Measurements from ENCODE around the gene MTRF1L. TPM values are rescaled to one million over a fixed set of nuclear protein-coding genes. Genes with fewer than 3 reads are reported as not detected.
"Not testable (repeated sequence)": the region's sequence is repeated elsewhere in the genome, so short reads cannot be mapped to it uniquely, and the experiment has no call there.

The MTRF1L gene
- total RNA-seq, 2 donors from 2014 or later: 17.3 to 18.7 TPM

- no peaks in the 10 kb centered on the region for H3K9me3 ChIP-seq (ENCODE audit: control insufficient read depth, low read length)
- H3K27me3 Mint-ChIP-seq (ENCODE audit: insufficient read depth): no peaks in the 10 kb centered on the region
- no peak overlapping the region for H3K9ac ChIP-seq (ENCODE audit: extremely low read depth, low read length, poor library complexity, severe bottlenecking)
- H3K4me3 Mint-ChIP-seq: peak overlapping the region; percentile 95
- H3K36me3 ChIP-seq (ENCODE audit: control insufficient read depth, insufficient read depth, low read length): peaks cover 43% of the 10 kb centered on the region
- H3K27ac Mint-ChIP-seq: no peak overlapping the region
- peaks cover 19% of the 10 kb centered on the region for H3K36me3 Mint-ChIP-seq (ENCODE audit: low read depth)
- no peak for TF ChIP-seq CTCF (conservative IDR thresholded peaks at IDR 0.05)
- DNase-seq: no peak
- peak overlapping the region; percentile 92 for H3K4me3 ChIP-seq (ENCODE audit: low read length)
- no peaks in the 10 kb centered on the region for H3K27me3 ChIP-seq (ENCODE audit: control insufficient read depth, insufficient read depth, low read length, poor library complexity, severe bottlenecking)
- H3K27ac ChIP-seq (ENCODE audit: low read depth, low read length): no peak overlapping the region
- H3K4me1 ChIP-seq (ENCODE audit: control insufficient read depth, insufficient read depth, low read length): no peaks in the 10 kb centered on the region
- H3K9me3 Mint-ChIP-seq: no peaks in the 10 kb centered on the region
- H3K4me1 Mint-ChIP-seq: peaks cover 27% of the 10 kb centered on the region
These were observed 2.3 kb downstream of the MTRF1L start for GRCh38 chr6:153000243-153000642.

- H3K9ac ChIP-seq (ENCODE audit: extremely low read depth, low read length, poor library complexity, severe bottlenecking); H3K9me3 ChIP-seq (ENCODE audit: control insufficient read depth, low read length); H3K9me3 Mint-ChIP-seq; H3K4me3 Mint-ChIP-seq; DNase-seq; H3K4me1 ChIP-seq (ENCODE audit: control insufficient read depth, insufficient read depth, low read length); H3K27me3 Mint-ChIP-seq (ENCODE audit: insufficient read depth); H3K27ac Mint-ChIP-seq; H3K27me3 ChIP-seq (ENCODE audit: control insufficient read depth, insufficient read depth, low read length, poor library complexity, severe bottlenecking); H3K27ac ChIP-seq (ENCODE audit: low read depth, low read length): not testable (repeated sequence)
- H3K36me3 Mint-ChIP-seq (ENCODE audit: low read depth): peaks cover 22% of the 10 kb centered on the region
- Histone ChIP-seq H3K36me3 (ENCODE audit: control insufficient read depth, insufficient read depth, low read length) (peaks cover 49% of the 10 kb centered on the region), H3K4me3 (ENCODE audit: low read length) (peak overlapping the region; percentile 63)
- WGBS, 2 experiments (ENCODE audit: insufficient coverage in 1 of 2, insufficient read length in 1 of 2): 86 to 100% methylated on average over 1 to 2 of the region's 2 CpGs
- H3K4me1 Mint-ChIP-seq: peaks cover 27% of the 10 kb centered on the region
These were observed 3.0 kb downstream of the MTRF1L start for GRCh38 chr6:152999538-152999937.

- no peak for TF ChIP-seq CTCF (conservative IDR thresholded peaks at IDR 0.05)
- DNase-seq: no peak
- H3K27me3 ChIP-seq (ENCODE audit: control insufficient read depth, insufficient read depth, low read length, poor library complexity, severe bottlenecking): no peaks in the 10 kb centered on the region
- no peaks in the 10 kb centered on the region for H3K4me1 ChIP-seq (ENCODE audit: control insufficient read depth, insufficient read depth, low read length)
- no peaks in the 10 kb centered on the region for H3K9me3 ChIP-seq (ENCODE audit: control insufficient read depth, low read length)
- H3K36me3 ChIP-seq (ENCODE audit: control insufficient read depth, insufficient read depth, low read length): peaks cover 80% of the 10 kb centered on the region
- H3K4me3 ChIP-seq (ENCODE audit: low read length): no peak overlapping the region
- no peak overlapping the region for H3K4me3 Mint-ChIP-seq
- no peak overlapping the region for H3K27ac ChIP-seq (ENCODE audit: low read depth, low read length)
- peaks cover 7% of the 10 kb centered on the region for H3K4me1 Mint-ChIP-seq
- no peaks in the 10 kb centered on the region for H3K27me3 Mint-ChIP-seq (ENCODE audit: insufficient read depth)
- H3K9me3 Mint-ChIP-seq: no peaks in the 10 kb centered on the region
- peaks cover 49% of the 10 kb centered on the region for H3K36me3 Mint-ChIP-seq (ENCODE audit: low read depth)
- H3K9ac ChIP-seq (ENCODE audit: extremely low read depth, low read length, poor library complexity, severe bottlenecking): no peak overlapping the region
- no peak overlapping the region for H3K27ac Mint-ChIP-seq
These were observed 8.7 kb downstream of the MTRF1L start for GRCh38 chr6:152993847-152994246.

GRCh38 chr6:152993431-152993830 lies 9.1 kb downstream of the MTRF1L start:
- Histone ChIP-seq H3K9me3 (ENCODE audit: control insufficient read depth, low read length) (no peaks in the 10 kb centered on the region), H3K4me1 (ENCODE audit: control insufficient read depth, insufficient read depth, low read length) (no peaks in the 10 kb centered on the region), H3K4me3 (ENCODE audit: low read length) (no peak overlapping the region), H3K36me3 (ENCODE audit: control insufficient read depth, insufficient read depth, low read length) (peaks cover 78% of the 10 kb centered on the region), H3K9ac (ENCODE audit: extremely low read depth, low read length, poor library complexity, severe bottlenecking) (no peak overlapping the region), H3K27ac (ENCODE audit: low read depth, low read length) (no peak overlapping the region), H3K27me3 (ENCODE audit: control insufficient read depth, insufficient read depth, low read length, poor library complexity, severe bottlenecking) (no peaks in the 10 kb centered on the region)
- no peak overlapping the region for H3K4me3 Mint-ChIP-seq
- no peaks in the 10 kb centered on the region for H3K9me3 Mint-ChIP-seq
- no peak for DNase-seq
- no peaks in the 10 kb centered on the region for H3K27me3 Mint-ChIP-seq (ENCODE audit: insufficient read depth)
- H3K36me3 Mint-ChIP-seq (ENCODE audit: low read depth): peaks cover 49% of the 10 kb centered on the region
- peak; percentile 60 for TF ChIP-seq CTCF (conservative IDR thresholded peaks at IDR 0.05)
- peaks cover 7% of the 10 kb centered on the region for H3K4me1 Mint-ChIP-seq
- H3K27ac Mint-ChIP-seq: no peak overlapping the region

All from endodermal cell (in vitro differentiated cells).